ENCODE data around the gene TMEM132C.

The TMEM132C gene

DNA sequence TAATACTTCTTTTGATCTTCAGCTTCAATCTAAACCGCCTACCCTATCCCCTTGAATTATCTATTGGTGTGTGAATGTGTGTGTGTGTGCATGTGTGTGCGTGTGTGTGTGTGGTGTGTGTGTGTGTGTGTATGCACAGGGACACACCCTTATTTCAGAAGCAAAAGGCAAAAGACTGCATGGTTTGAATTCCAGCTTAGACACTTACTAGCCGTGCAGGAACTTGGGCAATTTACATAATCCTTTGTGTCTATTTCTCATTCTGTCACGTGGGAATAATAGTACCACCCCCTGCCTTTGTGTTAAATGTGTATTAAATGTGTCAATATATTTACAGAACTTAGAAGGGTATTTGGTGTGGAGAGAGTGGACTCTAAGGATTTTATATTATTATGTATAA, 251.7 kb downstream of the TMEM132C start:
- DNase-seq: no peak
- TF ChIP-seq EZH2phosphoT487 (IDR thresholded peaks at IDR 0.05; ENCODE audit: low read length): no peak
- no peak for TF ChIP-seq EZH2 (optimal IDR thresholded peaks at IDR 0.05; ENCODE audit: low read depth, low read length)
- no peak for TF ChIP-seq CTCF (IDR thresholded peaks at IDR 0.05; ENCODE audit: low read length)

DNA sequence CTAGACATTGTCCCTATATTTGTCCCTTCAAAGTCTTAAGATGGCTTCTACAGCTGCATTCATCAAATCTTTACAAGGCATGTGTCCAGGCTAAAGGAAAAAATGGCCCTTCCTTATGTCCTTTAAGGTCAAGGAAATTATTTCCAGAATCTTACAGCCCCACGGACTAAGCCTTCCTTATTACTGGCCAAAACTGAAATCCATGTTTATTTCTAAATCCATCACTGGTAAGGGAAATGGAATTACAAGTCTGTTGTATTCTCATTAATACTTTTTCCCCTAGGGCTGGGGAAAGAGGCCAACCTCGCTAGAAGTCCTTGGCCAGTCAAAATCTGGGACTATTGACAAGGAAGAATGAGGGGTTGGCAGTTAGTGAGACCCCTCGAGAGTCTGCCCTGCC, 252.5 kb downstream of the TMEM132C start:
- Histone ChIP-seq H3K27ac (ENCODE audit: low read length) (no peak overlapping the region), H3K79me2 (ENCODE audit: low read length) (no peaks in the 10 kb centered on the region), H3K9me2 (replicated peaks; ENCODE audit: insufficient read depth, low read length) (no peaks in the 10 kb centered on the region), H3K4me3 (ENCODE audit: low read length) (no peak overlapping the region), H3K4me1 (ENCODE audit: low read length) (no peaks in the 10 kb centered on the region), H3F3A (ENCODE audit: insufficient read depth, low read length) (no peaks in the 10 kb centered on the region), H4K20me1 (ENCODE audit: insufficient read depth, low read length) (no peaks in the 10 kb centered on the region), H3K27me3 (replicated peaks; ENCODE audit: insufficient read depth, low read length) (no peaks in the 10 kb centered on the region), H3K36me3 (replicated peaks; ENCODE audit: insufficient read depth, low read length) (no peaks in the 10 kb centered on the region), H3K9me3 (replicated peaks; ENCODE audit: insufficient read depth, low read length) (no peaks in the 10 kb centered on the region), H2AFZ (ENCODE audit: low read length) (no peak overlapping the region), H3K4me2 (ENCODE audit: low read depth, low read length) (no peak overlapping the region), H3K9ac (ENCODE audit: low read length) (no peak overlapping the region)
- no peak for DNase-seq
- TF ChIP-seq EZH2 (optimal IDR thresholded peaks at IDR 0.05; ENCODE audit: low read depth, low read length) (no peak), EZH2phosphoT487 (IDR thresholded peaks at IDR 0.05; ENCODE audit: low read length) (no peak), CTCF (IDR thresholded peaks at IDR 0.05; ENCODE audit: low read length) (no peak)

More for the DNA sequence above, 251.7 kb downstream of the TMEM132C start:
- H2AFZ ChIP-seq (ENCODE audit: low read length): no peak overlapping the region
- no peaks in the 10 kb centered on the region for H4K20me1 ChIP-seq (ENCODE audit: insufficient read depth, low read length)
- H3K4me3 ChIP-seq (ENCODE audit: low read length): no peak overlapping the region
- H3K9ac ChIP-seq (ENCODE audit: low read length): no peak overlapping the region
- H3K9me2 ChIP-seq (replicated peaks; ENCODE audit: insufficient read depth, low read length): no peaks in the 10 kb centered on the region
- H3K4me2 ChIP-seq (ENCODE audit: low read depth, low read length): no peak overlapping the region
- no peaks in the 10 kb centered on the region for H3K9me3 ChIP-seq (replicated peaks; ENCODE audit: insufficient read depth, low read length)
- no peaks in the 10 kb centered on the region for H3K27me3 ChIP-seq (replicated peaks; ENCODE audit: insufficient read depth, low read length)
- no peaks in the 10 kb centered on the region for H3K79me2 ChIP-seq (ENCODE audit: low read length)
- no peaks in the 10 kb centered on the region for H3K36me3 ChIP-seq (replicated peaks; ENCODE audit: insufficient read depth, low read length)
- H3K27ac ChIP-seq (ENCODE audit: low read length): no peak overlapping the region
- no peaks in the 10 kb centered on the region for H3F3A ChIP-seq (ENCODE audit: insufficient read depth, low read length)
- no peaks in the 10 kb centered on the region for H3K4me1 ChIP-seq (ENCODE audit: low read length)

GRCh38 chr12:128521981-128522380, 255.0 kb downstream of the TMEM132C start:
- Histone ChIP-seq H4K20me1 (ENCODE audit: insufficient read depth, low read length) (no peaks in the 10 kb centered on the region), H3K79me2 (ENCODE audit: low read length) (no peaks in the 10 kb centered on the region), H3K4me1 (ENCODE audit: low read length) (no peaks in the 10 kb centered on the region), H3K27ac (ENCODE audit: low read length) (no peak overlapping the region), H3K9me2 (replicated peaks; ENCODE audit: insufficient read depth, low read length) (no peaks in the 10 kb centered on the region), H3K36me3 (replicated peaks; ENCODE audit: insufficient read depth, low read length) (no peaks in the 10 kb centered on the region), H3K9me3 (replicated peaks; ENCODE audit: insufficient read depth, low read length) (no peaks in the 10 kb centered on the region), H3K9ac (ENCODE audit: low read length) (no peak overlapping the region), H3F3A (ENCODE audit: insufficient read depth, low read length) (no peaks in the 10 kb centered on the region), H2AFZ (ENCODE audit: low read length) (no peak overlapping the region), H3K4me3 (ENCODE audit: low read length) (no peak overlapping the region), H3K27me3 (replicated peaks; ENCODE audit: insufficient read depth, low read length) (no peaks in the 10 kb centered on the region), H3K4me2 (ENCODE audit: low read depth, low read length) (no peak overlapping the region)
- no peak for TF ChIP-seq CTCF (IDR thresholded peaks at IDR 0.05; ENCODE audit: low read length)
- no peak for TF ChIP-seq EZH2 (optimal IDR thresholded peaks at IDR 0.05; ENCODE audit: low read depth, low read length)
- no peak for DNase-seq

Measured in MM.1S (cell line).